ENCODE data around the gene NLGN4Y. TPM values are rescaled to one million over a fixed set of nuclear protein-coding genes. Genes with fewer than 3 reads are reported as not detected.

The NLGN4Y gene
- total RNA-seq (2021) = not detected in 2 replicates
- Bru-seq, nascent RNA = not detected
- BruChase-seq, experiment 1, labeled RNA remaining after a 2-hour chase = not detected
- not detected for BruChase-seq, experiment 2, labeled RNA remaining after a 6-hour chase
- long read RNA-seq = 0 reads

- intact Hi-C loops (cut with micrococcal nuclease; ENCODE audit: unreplicated experiment) = no loop called here
- no peak within 1 kb of the TSS for H3K27ac ChIP-seq
- H3K9me2 ChIP-seq (ENCODE audit: insufficient read depth) = no peaks in the 10 kb centered on the region
- H4K20me1 ChIP-seq (ENCODE audit: insufficient read depth) = no peaks in the 10 kb centered on the region
- no peak within 1 kb of the TSS for H3K4me3 ChIP-seq
- H3K4me1 ChIP-seq (replicated peaks; ENCODE audit: insufficient read depth) = no peaks in the 10 kb centered on the region
- H3K79me2 ChIP-seq (ENCODE audit: low read depth) = no peaks in the 10 kb centered on the region
- H3K9me3 ChIP-seq (ENCODE audit: insufficient read depth, low read depth) = no peaks in the 10 kb centered on the region
- no peak for TF ChIP-seq EZH2 (IDR thresholded peaks at IDR 0.05; ENCODE audit: low read depth)
- TF ChIP-seq CTCF (conservative IDR thresholded peaks at IDR 0.05) = no peak
- ChIA-PET CTCF (no interaction called here), POLR2A (ENCODE audit: unreplicated experiment) (no interaction called here)
- H3K4me2 ChIP-seq = no peak within 1 kb of the TSS
- H3K36me3 ChIP-seq (ENCODE audit: low read depth) = no peaks in the 10 kb centered on the region
- no TSS peak for BruUV-seq (replicated peaks)
- no peaks in the 10 kb centered on the region for H3K27me3 ChIP-seq (ENCODE audit: insufficient read depth, low read depth)
- H2AFZ ChIP-seq = no peak within 1 kb of the TSS
- no peak for DNase-seq
- no peaks in the 10 kb centered on the region for H3F3A ChIP-seq (ENCODE audit: insufficient read depth, low read depth)
These were observed at the start of gene NLGN4Y for GRCh38 chrY:14524272-14525231. TSS of gene NLGN4Y (plus strand) at chrY:14524529. CDS start at chrY:14622120, 97,591 bp downstream.

GRCh38 chrY:14485935-14486334 lies 38.4 kb upstream of the NLGN4Y start:
- ChIA-PET POLR2A (ENCODE audit: unreplicated experiment) (no interaction called here), CTCF (no interaction called here)
- no peak overlapping the region for H3K4me2 ChIP-seq
- no peak for DNase-seq
- H3F3A ChIP-seq (ENCODE audit: insufficient read depth, low read depth) = no peaks in the 10 kb centered on the region
- no peaks in the 10 kb centered on the region for H3K9me2 ChIP-seq (ENCODE audit: insufficient read depth)
- intact Hi-C loops (cut with micrococcal nuclease; ENCODE audit: unreplicated experiment) = no loop called here
- no peaks in the 10 kb centered on the region for H3K4me1 ChIP-seq (replicated peaks; ENCODE audit: insufficient read depth)
- H2AFZ ChIP-seq = no peak overlapping the region
- H3K36me3 ChIP-seq (ENCODE audit: low read depth) = no peaks in the 10 kb centered on the region
- TF ChIP-seq EZH2 (IDR thresholded peaks at IDR 0.05; ENCODE audit: low read depth) (no peak), CTCF (conservative IDR thresholded peaks at IDR 0.05) (no peak)
- no peak overlapping the region for H3K4me3 ChIP-seq
- no peaks in the 10 kb centered on the region for H3K9me3 ChIP-seq (ENCODE audit: insufficient read depth, low read depth)
- no peaks in the 10 kb centered on the region for H3K79me2 ChIP-seq (ENCODE audit: low read depth)
- BruUV-seq (replicated peaks) = no TSS peak
- no peaks in the 10 kb centered on the region for H4K20me1 ChIP-seq (ENCODE audit: insufficient read depth)
- H3K27me3 ChIP-seq (ENCODE audit: insufficient read depth, low read depth) = no peaks in the 10 kb centered on the region
- no peak overlapping the region for H3K27ac ChIP-seq

GRCh38 chrY:14490226-14490625 lies 34.1 kb upstream of the NLGN4Y start:
- Histone ChIP-seq H3K9me3 (ENCODE audit: insufficient read depth, low read depth) (no peaks in the 10 kb centered on the region), H3K79me2 (ENCODE audit: low read depth) (no peaks in the 10 kb centered on the region), H3K4me2 (no peak overlapping the region), H3K36me3 (ENCODE audit: low read depth) (no peaks in the 10 kb centered on the region), H3K4me1 (replicated peaks; ENCODE audit: insufficient read depth) (no peaks in the 10 kb centered on the region), H2AFZ (no peak overlapping the region), H4K20me1 (ENCODE audit: insufficient read depth) (no peaks in the 10 kb centered on the region), H3K27ac (no peak overlapping the region), H3K27me3 (ENCODE audit: insufficient read depth, low read depth) (no peaks in the 10 kb centered on the region), H3K4me3 (no peak overlapping the region), H3F3A (ENCODE audit: insufficient read depth, low read depth) (no peaks in the 10 kb centered on the region), H3K9me2 (ENCODE audit: insufficient read depth) (no peaks in the 10 kb centered on the region)
- ChIA-PET POLR2A (ENCODE audit: unreplicated experiment) (no interaction called here), CTCF (no interaction called here)
- no TSS peak for BruUV-seq (replicated peaks)
- no peak for DNase-seq
- TF ChIP-seq EZH2 (IDR thresholded peaks at IDR 0.05; ENCODE audit: low read depth) = no peak
- no peak for TF ChIP-seq CTCF (conservative IDR thresholded peaks at IDR 0.05)
- intact Hi-C loops (cut with micrococcal nuclease; ENCODE audit: unreplicated experiment) = no loop called here

Measured in PC-9 (cell line).